Effector memory CD4-positive, alpha-beta T cell (primary cell): ENCODE data around the gene FAM89B.

Experiments used
- DNase-seq, 3 donors: peaks; one replicate each; pipeline ENCODE4 v3.0.0-alpha.2; 2020
- H3K27ac ChIP-seq: 2 replicates; pipeline ENCODE4 v1.7.0; 2013; ENCODE audit warnings: mild to moderate bottlenecking, low read length, moderate library complexity; ENCODE audit not compliant: insufficient read depth, poor library complexity, severe bottlenecking
- H3K27me3 ChIP-seq: replicated peaks from 2 replicates; pipeline ENCODE4 v1.7.0; 2013; ENCODE audit warnings: mild to moderate bottlenecking, low read length; ENCODE audit not compliant: insufficient read depth, control insufficient read depth, poor library complexity, severe bottlenecking
- H3K36me3 ChIP-seq: 2 replicates; pipeline ENCODE4 v1.7.0; 2013; ENCODE audit warnings: mild to moderate bottlenecking, low read length, moderate library complexity; ENCODE audit not compliant: control insufficient read depth, insufficient read depth
- H3K4me1 ChIP-seq: 2 replicates; pipeline ENCODE4 v1.7.0; 2013; ENCODE audit warnings: low read length, mild to moderate bottlenecking; ENCODE audit not compliant: control insufficient read depth, insufficient read depth, poor library complexity, severe bottlenecking
- H3K4me3 ChIP-seq: 2 replicates; pipeline ENCODE4 v1.7.0; 2013; ENCODE audit warnings: low read length, low read depth, mild to moderate bottlenecking; ENCODE audit not compliant: insufficient read depth, poor library complexity, severe bottlenecking
- H3K9me3 ChIP-seq: 2 replicates; pipeline ENCODE4 v1.7.0; 2013; ENCODE audit warnings: mild to moderate bottlenecking, low read length, moderate library complexity; ENCODE audit not compliant: control insufficient read depth

The FAM89B gene

GRCh38 chr11:65539744-65540289, 32.5 kb upstream of the FAM89B start:
- Histone ChIP-seq H3K4me1 (peaks cover 14% of the 10 kb centered on the region), H3K27ac (peak overlapping the region; percentile 66), H3K36me3 (peaks cover 30% of the 10 kb centered on the region), H3K9me3 (no peaks in the 10 kb centered on the region), H3K27me3 (no peaks in the 10 kb centered on the region), H3K4me3 (peak overlapping the region; percentile 63)
- no peak for DNase-seq

GRCh38 chr11:65540290-65541092, 31.8 kb upstream of the FAM89B start:
- Histone ChIP-seq H3K4me3 (peak overlapping the region; percentile 63), H3K27ac (peak overlapping the region; percentile 66), H3K27me3 (no peaks in the 10 kb centered on the region), H3K36me3 (peaks cover 24% of the 10 kb centered on the region), H3K4me1 (peaks cover 14% of the 10 kb centered on the region), H3K9me3 (no peaks in the 10 kb centered on the region)
- peak; percentile 78 to 85 (median 82) for DNase-seq

- Histone ChIP-seq H3K36me3 (peaks cover 16% of the 10 kb centered on the region), H3K4me3 (peak overlapping the region; percentile 63), H3K4me1 (peaks cover 14% of the 10 kb centered on the region), H3K9me3 (no peaks in the 10 kb centered on the region), H3K27me3 (no peaks in the 10 kb centered on the region), H3K27ac (peak overlapping the region; percentile 66)
- DNase-seq: no peak
Observed at GRCh38 chr11:65541093-65541982, 31.0 kb upstream of the FAM89B start.

- Histone ChIP-seq H3K4me3 (no peak overlapping the region), H3K27ac (no peak overlapping the region), H3K4me1 (peaks cover 26% of the 10 kb centered on the region), H3K27me3 (no peaks in the 10 kb centered on the region), H3K9me3 (no peaks in the 10 kb centered on the region), H3K36me3 (peaks cover 6% of the 10 kb centered on the region)
- DNase-seq: no peak
Observed at GRCh38 chr11:65542738-65543390, 29.5 kb upstream of the FAM89B start.

- Histone ChIP-seq H3K27ac (peak overlapping the region; percentile 71), H3K9me3 (no peaks in the 10 kb centered on the region), H3K36me3 (peaks cover under 1% of the 10 kb centered on the region), H3K27me3 (no peaks in the 10 kb centered on the region), H3K4me1 (peaks cover 22% of the 10 kb centered on the region), H3K4me3 (no peak overlapping the region)
- no peak for DNase-seq
Observed at GRCh38 chr11:65545853-65546216, 26.5 kb upstream of the FAM89B start.

- DNase-seq: peak; percentile 97 to 99 (median 97)
- Histone ChIP-seq H3K36me3 (peaks cover 6% of the 10 kb centered on the region), H3K27ac (peak overlapping the region; percentile 71)
Observed at GRCh38 chr11:65546217-65546958, 25.9 kb upstream of the FAM89B start.

GRCh38 chr11:65547446-65548125, 24.8 kb upstream of the FAM89B start:
- H3K27ac ChIP-seq: peak overlapping the region; percentile 71

More at GRCh38 chr11:65546217-65546958, 25.9 kb upstream of the FAM89B start:
- Histone ChIP-seq H3K9me3 (no peaks in the 10 kb centered on the region), H3K4me3 (peak overlapping the region; percentile 31), H3K4me1 (peaks cover 17% of the 10 kb centered on the region), H3K27me3 (no peaks in the 10 kb centered on the region)

GRCh38 chr11:65548395-65548794, 23.9 kb upstream of the FAM89B start:
- H3K27me3 ChIP-seq: no peaks in the 10 kb centered on the region
- no peak for DNase-seq
- no peak overlapping the region for H3K4me3 ChIP-seq
- H3K9me3 ChIP-seq: no peaks in the 10 kb centered on the region
- H3K27ac ChIP-seq: peak overlapping the region; percentile 16
- peaks cover 10% of the 10 kb centered on the region for H3K36me3 ChIP-seq
- peaks cover 31% of the 10 kb centered on the region for H3K4me1 ChIP-seq

More at GRCh38 chr11:65547446-65548125, 24.8 kb upstream of the FAM89B start:
- H3K27me3 ChIP-seq: no peaks in the 10 kb centered on the region
- no peaks in the 10 kb centered on the region for H3K9me3 ChIP-seq
- DNase-seq: peak in 1 of 3 donors; percentile 30
- H3K36me3 ChIP-seq: peaks cover 10% of the 10 kb centered on the region
- H3K4me1 ChIP-seq: peaks cover 26% of the 10 kb centered on the region
- H3K4me3 ChIP-seq: peak overlapping the region; percentile 18

- DNase-seq: no peak
- no peaks in the 10 kb centered on the region for H3K9me3 ChIP-seq
- no peak overlapping the region for H3K4me3 ChIP-seq
- peaks cover 38% of the 10 kb centered on the region for H3K4me1 ChIP-seq
- H3K36me3 ChIP-seq: peaks cover 10% of the 10 kb centered on the region
- H3K27me3 ChIP-seq: no peaks in the 10 kb centered on the region
- H3K27ac ChIP-seq: no peak overlapping the region
Observed at GRCh38 chr11:65549096-65549495, 23.2 kb upstream of the FAM89B start.
